Mesothelial cell of epicardium (in vitro differentiated cells): ENCODE measurements around the gene ZNF132. TPM values are rescaled to one million over a fixed set of nuclear protein-coding genes. Genes with fewer than 3 reads are reported as not detected.

Source experiments
- DNase-seq, 2 experiments: peaks; one replicate each; pipeline ENCODE4 v3.0.0; 2021; ENCODE audit warnings: low spot score in 2 of 2; ENCODE audit not compliant: unreplicated experiment in 2 of 2
- H3K27ac Mint-ChIP-seq: 2 replicates; pipeline ENCODE4 v1.8.0; 2021; ENCODE audit warnings: mixed read lengths
- H3K27me3 Mint-ChIP-seq: 2 replicates; pipeline ENCODE4 v1.8.0; 2021; ENCODE audit warnings: low read depth, mixed read lengths
- H3K36me3 Mint-ChIP-seq: 2 replicates; pipeline ENCODE4 v1.8.0; 2021; ENCODE audit warnings: mixed read lengths
- H3K4me1 Mint-ChIP-seq: 2 replicates; pipeline ENCODE4 v1.8.0; 2021; ENCODE audit warnings: mixed read lengths
- H3K4me3 Mint-ChIP-seq: 2 replicates; pipeline ENCODE4 v1.8.0; 2021; ENCODE audit warnings: mild to moderate bottlenecking, moderate library complexity, mixed read lengths
- H3K9me3 Mint-ChIP-seq: 2 replicates; pipeline ENCODE4 v1.8.0; 2021; ENCODE audit warnings: mixed read lengths
- microRNA-seq: library from miRNA; unstranded; fragments of <30 nt; microRNA quantifications from one replicate; pipeline ENCODE4 v1.2.0, GENCODE V29; 2021; ENCODE audit warnings: inconsistent platforms, mixed read lengths
- total RNA-seq: library from RNA; stranded (reverse); gene quantifications from 3 replicates; pipeline ENCODE4 v1.2.1, GENCODE V29; 2021
- TF ChIP-seq, protein P1 (sequence below): fragments of 200-600 bp; sonication (generic); IDR thresholded peaks from one replicate; pipeline ENCODE4 v1.5.0; 2021; ENCODE audit warnings: antibody characterized with exemption; ENCODE audit not compliant: unreplicated experiment

Gene ZNF132
- total RNA-seq, 1 donor from 2014 or later = 4.4 TPM

DNA sequence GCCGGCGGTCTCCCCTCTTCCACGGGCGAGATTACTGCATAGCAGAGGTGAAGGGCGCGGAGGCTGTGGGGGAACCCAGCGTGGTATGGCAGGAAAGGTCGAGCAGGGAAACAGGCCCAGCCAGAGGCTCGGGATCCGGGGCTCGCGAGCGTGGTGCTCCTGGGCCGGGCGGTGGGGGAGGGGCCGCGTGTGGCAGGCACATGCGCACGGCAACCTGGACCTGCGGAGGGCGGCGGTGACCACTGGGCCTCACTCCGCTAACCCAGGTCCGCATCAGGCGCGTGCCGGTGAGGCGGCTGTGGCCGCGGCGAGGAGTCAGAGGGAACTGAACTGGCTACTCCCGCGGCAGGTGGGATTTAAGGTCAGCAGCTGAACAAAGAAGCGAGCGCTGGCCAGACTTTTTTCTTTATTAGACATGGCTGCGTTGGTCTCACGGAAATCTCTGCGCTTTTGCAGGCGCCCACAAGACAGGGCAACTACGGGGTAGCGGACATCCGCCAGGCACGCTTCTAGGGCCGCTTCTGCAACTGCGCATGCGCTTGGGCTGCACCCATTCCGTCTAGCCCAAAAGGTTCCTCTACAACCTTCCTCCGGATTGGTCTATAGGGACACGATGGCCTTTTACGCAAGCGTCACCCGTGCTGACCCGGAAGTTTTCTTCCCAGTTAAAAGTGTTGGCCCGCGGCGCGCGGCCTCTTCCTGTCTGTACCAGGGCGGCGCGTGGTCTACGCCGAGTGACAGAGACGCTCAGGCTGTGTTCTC, 53.2 kb downstream of the ZNF132 start, which contains the start of gene RPS5:
TSS of gene RPS5 (plus strand) at position 694 of the 762 bp plus-strand sequence. CDS start 869 bp downstream, outside the sequence.
- Mint-ChIP-seq H3K27me3 (no peaks in the 10 kb centered on the region), H3K9me3 (no peaks in the 10 kb centered on the region), H3K4me3 (peak within 1 kb of the TSS; percentile 96), H3K36me3 (peaks cover 14% of the 10 kb centered on the region), H3K27ac (peak within 1 kb of the TSS; percentile 98), H3K4me1 (peaks cover 24% of the 10 kb centered on the region)
- TF ChIP-seq, protein P1, sequence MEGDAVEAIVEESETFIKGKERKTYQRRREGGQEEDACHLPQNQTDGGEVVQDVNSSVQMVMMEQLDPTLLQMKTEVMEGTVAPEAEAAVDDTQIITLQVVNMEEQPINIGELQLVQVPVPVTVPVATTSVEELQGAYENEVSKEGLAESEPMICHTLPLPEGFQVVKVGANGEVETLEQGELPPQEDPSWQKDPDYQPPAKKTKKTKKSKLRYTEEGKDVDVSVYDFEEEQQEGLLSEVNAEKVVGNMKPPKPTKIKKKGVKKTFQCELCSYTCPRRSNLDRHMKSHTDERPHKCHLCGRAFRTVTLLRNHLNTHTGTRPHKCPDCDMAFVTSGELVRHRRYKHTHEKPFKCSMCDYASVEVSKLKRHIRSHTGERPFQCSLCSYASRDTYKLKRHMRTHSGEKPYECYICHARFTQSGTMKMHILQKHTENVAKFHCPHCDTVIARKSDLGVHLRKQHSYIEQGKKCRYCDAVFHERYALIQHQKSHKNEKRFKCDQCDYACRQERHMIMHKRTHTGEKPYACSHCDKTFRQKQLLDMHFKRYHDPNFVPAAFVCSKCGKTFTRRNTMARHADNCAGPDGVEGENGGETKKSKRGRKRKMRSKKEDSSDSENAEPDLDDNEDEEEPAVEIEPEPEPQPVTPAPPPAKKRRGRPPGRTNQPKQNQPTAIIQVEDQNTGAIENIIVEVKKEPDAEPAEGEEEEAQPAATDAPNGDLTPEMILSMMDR = no peak
- peak; percentile 82 to 91 for DNase-seq

DNA sequence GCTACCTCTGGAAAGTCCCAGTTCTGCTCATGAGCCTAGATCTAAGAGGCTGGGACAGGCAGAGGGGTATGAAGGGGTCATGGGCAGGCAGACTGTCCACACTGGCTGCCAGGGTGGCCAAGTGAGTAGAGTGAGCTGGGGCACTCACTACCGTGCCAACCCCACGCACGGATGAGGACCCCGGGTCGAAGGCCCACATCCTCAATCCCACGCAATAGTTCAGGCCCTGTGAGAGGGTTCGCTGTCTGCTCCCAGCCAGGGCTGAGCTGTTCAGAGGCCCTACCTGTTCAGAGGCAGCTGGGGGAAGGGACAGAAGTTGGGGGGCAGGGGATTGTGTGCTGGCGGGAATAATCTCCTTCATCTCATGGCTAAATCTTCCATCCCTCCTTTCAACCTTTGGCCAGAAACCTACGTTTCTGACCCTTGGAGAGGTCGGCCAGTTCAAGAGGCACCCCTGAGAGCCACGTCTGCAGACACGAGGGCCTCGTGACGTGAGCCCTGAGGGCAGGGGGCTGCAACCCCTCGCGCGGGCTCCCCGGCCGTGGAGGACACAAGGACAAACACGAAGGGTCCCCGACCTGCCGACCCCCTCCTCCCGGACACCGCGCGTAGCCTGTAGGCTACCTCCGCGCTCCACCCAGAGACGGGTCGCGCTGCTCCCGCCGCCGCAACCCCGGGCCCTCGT, 53.9 kb downstream of the ZNF132 start:
- H3K4me1 Mint-ChIP-seq = peaks cover 28% of the 10 kb centered on the region
- peak overlapping the region; percentile 96 for H3K4me3 Mint-ChIP-seq
- no peaks in the 10 kb centered on the region for H3K9me3 Mint-ChIP-seq
- peaks cover 14% of the 10 kb centered on the region for H3K36me3 Mint-ChIP-seq
- no peak for DNase-seq
- no peaks in the 10 kb centered on the region for H3K27me3 Mint-ChIP-seq
- H3K27ac Mint-ChIP-seq = peak overlapping the region; percentile 98
- TF ChIP-seq, protein P1 = no peak

DNA sequence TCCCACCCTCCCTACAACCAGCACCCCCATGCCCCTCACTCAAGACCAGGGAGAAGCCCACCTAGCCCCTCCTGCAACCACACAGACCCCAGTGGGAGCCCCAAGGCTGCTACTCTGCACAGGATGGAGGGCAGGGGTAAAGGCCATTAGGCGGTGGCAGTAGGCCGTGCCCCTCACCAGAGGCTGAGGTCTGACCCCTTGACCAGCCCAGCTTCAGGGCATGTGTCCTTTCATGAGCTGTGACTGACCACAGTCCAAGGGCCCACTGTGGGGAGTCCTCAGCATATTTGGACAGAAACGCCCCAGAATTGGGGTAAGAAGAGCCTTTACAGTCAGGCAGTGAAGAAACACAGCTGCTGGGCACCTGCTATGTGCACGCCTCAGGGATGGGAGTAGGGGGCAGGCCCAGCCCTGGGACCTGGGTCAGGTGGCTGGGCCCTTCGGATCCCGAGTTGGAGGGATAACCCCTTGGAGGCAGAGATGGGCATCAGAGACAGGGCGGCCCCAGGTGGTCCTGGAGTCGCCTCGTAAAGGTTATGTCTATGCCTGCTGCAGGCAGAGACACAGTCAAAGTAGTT, 54.6 kb downstream of the ZNF132 start:
- TF ChIP-seq, protein P1 = no peak
- no peaks in the 10 kb centered on the region for H3K9me3 Mint-ChIP-seq
- H3K4me3 Mint-ChIP-seq = peak overlapping the region; percentile 96
- H3K27me3 Mint-ChIP-seq = no peaks in the 10 kb centered on the region
- peak overlapping the region; percentile 98 for H3K27ac Mint-ChIP-seq
- H3K4me1 Mint-ChIP-seq = peaks cover 28% of the 10 kb centered on the region
- H3K36me3 Mint-ChIP-seq = peaks cover 9% of the 10 kb centered on the region
- DNase-seq = no peak

DNA sequence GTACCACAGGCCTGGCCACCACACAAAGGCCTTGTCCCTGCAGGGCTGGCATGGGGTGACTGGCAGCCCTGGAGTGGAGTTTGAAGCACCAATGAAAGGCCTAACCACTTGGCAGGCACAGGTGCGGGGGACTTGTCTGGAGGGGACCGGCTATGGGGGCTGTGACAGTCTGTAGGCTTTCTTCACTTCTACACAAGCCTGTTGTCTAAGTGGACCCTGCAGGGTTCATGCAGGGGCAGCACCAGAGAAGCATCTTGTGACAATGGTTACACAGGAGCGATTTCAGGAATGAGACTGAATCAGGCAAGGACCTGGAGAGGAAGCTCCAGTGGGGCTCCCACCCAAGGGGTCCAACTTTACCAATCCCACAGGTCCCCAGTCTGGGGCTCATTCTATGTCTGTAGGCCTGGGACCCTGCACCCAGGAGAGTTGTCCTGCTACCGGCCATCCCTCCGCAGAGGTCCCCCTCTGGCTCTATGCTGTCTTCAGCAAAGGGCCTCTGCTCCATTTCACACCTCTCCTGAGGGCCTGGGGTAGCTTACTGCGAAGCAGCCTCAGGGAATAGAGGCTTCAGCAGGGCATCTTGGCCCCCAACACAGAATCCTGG, 56.9 kb downstream of the ZNF132 start:
- TF ChIP-seq, protein P1 = no peak
- no peak for DNase-seq
- no peaks in the 10 kb centered on the region for H3K27me3 Mint-ChIP-seq
- H3K9me3 Mint-ChIP-seq = no peaks in the 10 kb centered on the region
- H3K27ac Mint-ChIP-seq = no peak overlapping the region
- peaks cover 2% of the 10 kb centered on the region for H3K36me3 Mint-ChIP-seq
- H3K4me3 Mint-ChIP-seq = no peak overlapping the region
- peaks cover 26% of the 10 kb centered on the region for H3K4me1 Mint-ChIP-seq

Small RNAs within 50 kb of the gene (microRNA-seq; reads per million reads assigned to microRNA genes)
- not detected for gene MIR4754

Other genes with a start within 250 kb of the ZNF132 start
- 62.7 to 63.5 TPM (median 63.3 TPM) in 3 replicates for gene ZNF544, start 211.2 kb downstream of the ZNF132 start, total RNA-seq
- 21.6 to 22.1 TPM (median 21.9 TPM) in 3 replicates for gene ZNF8, start 161.2 kb downstream of the ZNF132 start, total RNA-seq
- 31.9 to 38.6 TPM (median 35.8 TPM) in 3 replicates for gene ERVK3-1, start 134.8 kb downstream of the ZNF132 start, total RNA-seq
- gene ZSCAN22, start 113.2 kb downstream of the ZNF132 start, total RNA-seq = 3.6 to 3.8 TPM (median 3.7 TPM) in 3 replicates
- gene A1BG, start 86.7 kb downstream of the ZNF132 start, total RNA-seq = 12.3 to 15.5 TPM (median 13.1 TPM) in 3 replicates
- gene ZNF497, start 77.4 kb downstream of the ZNF132 start, total RNA-seq = 6.6 to 7.6 TPM (median 6.9 TPM) in 3 replicates
- 3.1 to 4.2 TPM (median 3.9 TPM) in 3 replicates for gene ZNF837, start 59.1 kb downstream of the ZNF132 start, total RNA-seq
- gene RPS5, start 52.9 kb downstream of the ZNF132 start, total RNA-seq = 985 to 1,018 TPM (median 1,016 TPM) in 3 replicates
- gene RNF225, start 44.5 kb downstream of the ZNF132 start, total RNA-seq = 0.83 to 1.3 TPM (median 1.2 TPM) in 3 replicates
- gene ZNF584, start 31.5 kb downstream of the ZNF132 start, total RNA-seq = 12.0 to 16.4 TPM (median 15.3 TPM) in 3 replicates
- gene ZNF324B, start 11.5 kb upstream of the ZNF132 start, total RNA-seq = 8.0 to 8.8 TPM (median 8.2 TPM) in 3 replicates
- gene ZNF324, start 26.9 kb upstream of the ZNF132 start, total RNA-seq = 12.1 to 13.4 TPM (median 12.6 TPM) in 3 replicates
- gene ZNF446, start 36.2 kb upstream of the ZNF132 start, total RNA-seq = 17.3 to 18.0 TPM (median 17.4 TPM) in 3 replicates
- gene SLC27A5, start 71.8 kb upstream of the ZNF132 start, total RNA-seq = 12.5 to 14.2 TPM (median 14.2 TPM) in 3 replicates
- gene ZBTB45, start 79.7 kb upstream of the ZNF132 start, total RNA-seq = 24.4 to 27.1 TPM (median 24.9 TPM) in 3 replicates
- gene TRIM28, start 103.9 kb upstream of the ZNF132 start, total RNA-seq = 577 to 599 TPM (median 579 TPM) in 3 replicates
- 82.9 to 86.5 TPM (median 84.3 TPM) in 3 replicates for gene CHMP2A, start 115.0 kb upstream of the ZNF132 start, total RNA-seq
- gene UBE2M, start 118.5 kb upstream of the ZNF132 start, total RNA-seq = 66.2 to 74.7 TPM (median 73.4 TPM) in 3 replicates
- 42.6 to 43.9 TPM (median 42.8 TPM) in 3 replicates for gene MZF1, start 133.2 kb upstream of the ZNF132 start, total RNA-seq